Ishikawa (cell line): ENCODE results near the gene SPRYD4.

Experiments used
- CEBPB ChIP-seq: IDR thresholded peaks from 2 replicates; pipeline ENCODE4 v1.6.1; 2012
- EGR1 ChIP-seq: IDR thresholded peaks from 2 replicates; pipeline ENCODE4 v1.6.1; 2012
- EP300 ChIP-seq: IDR thresholded peaks from 2 replicates; pipeline ENCODE4 v1.6.1; 2012; ENCODE audit warnings: borderline replicate concordance
- FOXM1 ChIP-seq: IDR thresholded peaks from 2 replicates; pipeline ENCODE4 v1.6.1; 2012; ENCODE audit warnings: low read depth, borderline replicate concordance
- MAX ChIP-seq: IDR thresholded peaks from 2 replicates; pipeline ENCODE4 v1.6.1; 2012
- TCF12 ChIP-seq: IDR thresholded peaks from 2 replicates; pipeline ENCODE4 v1.6.1; 2012; ENCODE audit warnings: low read depth
- TEAD4 ChIP-seq: IDR thresholded peaks from 2 replicates; pipeline ENCODE4 v1.6.1; 2012
- ZBTB7A ChIP-seq: IDR thresholded peaks from 2 replicates; pipeline ENCODE4 v1.6.1; 2012; ENCODE audit warnings: low read depth
- TF ChIP-seq, protein P1 (sequence below): IDR thresholded peaks from 2 replicates; pipeline ENCODE4 v1.6.1; 2012; ENCODE audit warnings: low read depth, mild to moderate bottlenecking

DNA sequence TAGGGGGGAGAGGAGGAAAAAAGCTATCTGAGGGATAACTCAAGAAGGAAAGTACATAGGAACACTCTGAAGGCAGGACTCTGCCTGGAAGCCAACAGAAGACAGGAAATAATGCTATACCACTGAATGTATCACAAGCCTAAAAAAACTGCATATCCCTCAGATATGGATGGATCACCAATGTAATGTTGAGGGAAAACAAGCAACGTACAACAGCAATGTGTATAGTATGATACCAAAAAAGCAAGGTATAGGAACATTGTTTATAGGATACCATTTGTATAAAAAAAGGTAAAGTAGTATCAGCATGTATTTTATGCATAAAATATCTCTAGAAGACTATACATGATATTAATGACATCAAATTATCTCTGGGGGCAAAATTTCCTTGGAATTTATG is 16.2 kb downstream of the SPRYD4 start:
- TF ChIP-seq EGR1 (no peak), EP300 (no peak), ZBTB7A (no peak), TEAD4 (no peak), FOXM1 (no peak), TCF12 (no peak), MAX (no peak), CEBPB (no peak)
- TF ChIP-seq, protein P1, sequence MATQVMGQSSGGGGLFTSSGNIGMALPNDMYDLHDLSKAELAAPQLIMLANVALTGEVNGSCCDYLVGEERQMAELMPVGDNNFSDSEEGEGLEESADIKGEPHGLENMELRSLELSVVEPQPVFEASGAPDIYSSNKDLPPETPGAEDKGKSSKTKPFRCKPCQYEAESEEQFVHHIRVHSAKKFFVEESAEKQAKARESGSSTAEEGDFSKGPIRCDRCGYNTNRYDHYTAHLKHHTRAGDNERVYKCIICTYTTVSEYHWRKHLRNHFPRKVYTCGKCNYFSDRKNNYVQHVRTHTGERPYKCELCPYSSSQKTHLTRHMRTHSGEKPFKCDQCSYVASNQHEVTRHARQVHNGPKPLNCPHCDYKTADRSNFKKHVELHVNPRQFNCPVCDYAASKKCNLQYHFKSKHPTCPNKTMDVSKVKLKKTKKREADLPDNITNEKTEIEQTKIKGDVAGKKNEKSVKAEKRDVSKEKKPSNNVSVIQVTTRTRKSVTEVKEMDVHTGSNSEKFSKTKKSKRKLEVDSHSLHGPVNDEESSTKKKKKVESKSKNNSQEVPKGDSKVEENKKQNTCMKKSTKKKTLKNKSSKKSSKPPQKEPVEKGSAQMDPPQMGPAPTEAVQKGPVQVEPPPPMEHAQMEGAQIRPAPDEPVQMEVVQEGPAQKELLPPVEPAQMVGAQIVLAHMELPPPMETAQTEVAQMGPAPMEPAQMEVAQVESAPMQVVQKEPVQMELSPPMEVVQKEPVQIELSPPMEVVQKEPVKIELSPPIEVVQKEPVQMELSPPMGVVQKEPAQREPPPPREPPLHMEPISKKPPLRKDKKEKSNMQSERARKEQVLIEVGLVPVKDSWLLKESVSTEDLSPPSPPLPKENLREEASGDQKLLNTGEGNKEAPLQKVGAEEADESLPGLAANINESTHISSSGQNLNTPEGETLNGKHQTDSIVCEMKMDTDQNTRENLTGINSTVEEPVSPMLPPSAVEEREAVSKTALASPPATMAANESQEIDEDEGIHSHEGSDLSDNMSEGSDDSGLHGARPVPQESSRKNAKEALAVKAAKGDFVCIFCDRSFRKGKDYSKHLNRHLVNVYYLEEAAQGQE: no peak
